Measurements from ENCODE around the gene PRTG. TPM values are rescaled to one million over a fixed set of nuclear protein-coding genes. Genes with fewer than 3 reads are reported as not detected.

The PRTG gene
- total RNA-seq, 1 experiment from 2014 or later = 3.6 TPM

DNA sequence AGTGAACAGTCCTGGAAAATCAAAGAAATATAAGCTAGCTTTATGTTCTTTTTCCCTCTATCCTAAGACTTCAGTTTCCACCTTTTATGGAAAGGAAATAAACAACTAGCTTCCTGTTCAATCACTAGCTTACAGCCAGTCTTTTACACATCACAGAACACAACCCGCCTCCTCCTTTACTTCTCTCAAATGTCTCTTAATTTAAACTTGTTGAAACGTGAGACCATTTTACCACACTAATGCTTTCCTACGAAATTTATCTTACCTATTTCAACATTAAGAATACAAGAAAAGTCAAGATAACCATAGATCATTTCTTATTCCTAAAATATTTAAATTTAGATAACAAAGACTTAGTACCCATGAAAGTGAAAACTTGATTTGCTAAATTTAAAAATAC, 6.2 kb downstream of the PRTG start:
- TF ChIP-seq ZNF416 (CRISPR knock-in tag; IDR thresholded peaks at IDR 0.05) (no peak), SP1 (CRISPR knock-in tag; conservative IDR thresholded peaks at IDR 0.05) (no peak), NFATC4 (CRISPR knock-in tag; IDR thresholded peaks at IDR 0.05) (no peak), ATF1 (CRISPR knock-in tag; IDR thresholded peaks at IDR 0.05) (no peak), ZMAT4 (CRISPR knock-in tag; IDR thresholded peaks at IDR 0.05) (no peak), CDX4 (CRISPR knock-in tag; IDR thresholded peaks at IDR 0.05; ENCODE audit: borderline replicate concordance) (no peak), ETV6 (CRISPR knock-in tag; IDR thresholded peaks at IDR 0.05) (no peak), PREB (CRISPR knock-in tag; IDR thresholded peaks at IDR 0.05; ENCODE audit: borderline replicate concordance) (no peak), TCF7 (CRISPR knock-in tag; IDR thresholded peaks at IDR 0.05; ENCODE audit: low read depth) (no peak), FOXJ3 (CRISPR knock-in tag; IDR thresholded peaks at IDR 0.05; ENCODE audit: borderline replicate concordance) (no peak), SMAD3 (CRISPR knock-in tag; IDR thresholded peaks at IDR 0.05; ENCODE audit: borderline replicate concordance) (no peak), FOXK1 (CRISPR knock-in tag; IDR thresholded peaks at IDR 0.05) (no peak), OVOL2 (CRISPR knock-in tag; IDR thresholded peaks at IDR 0.05; ENCODE audit: borderline replicate concordance) (no peak), ESRRA (CRISPR knock-in tag; IDR thresholded peaks at IDR 0.05; ENCODE audit: borderline replicate concordance) (no peak), AR (CRISPR knock-in tag; IDR thresholded peaks at IDR 0.05) (no peak), JUN (CRISPR knock-in tag; IDR thresholded peaks at IDR 0.05) (no peak), NR3C1 (CRISPR knock-in tag; conservative IDR thresholded peaks at IDR 0.05; ENCODE audit: low read depth) (no peak)
- TF ChIP-seq, protein P1, sequence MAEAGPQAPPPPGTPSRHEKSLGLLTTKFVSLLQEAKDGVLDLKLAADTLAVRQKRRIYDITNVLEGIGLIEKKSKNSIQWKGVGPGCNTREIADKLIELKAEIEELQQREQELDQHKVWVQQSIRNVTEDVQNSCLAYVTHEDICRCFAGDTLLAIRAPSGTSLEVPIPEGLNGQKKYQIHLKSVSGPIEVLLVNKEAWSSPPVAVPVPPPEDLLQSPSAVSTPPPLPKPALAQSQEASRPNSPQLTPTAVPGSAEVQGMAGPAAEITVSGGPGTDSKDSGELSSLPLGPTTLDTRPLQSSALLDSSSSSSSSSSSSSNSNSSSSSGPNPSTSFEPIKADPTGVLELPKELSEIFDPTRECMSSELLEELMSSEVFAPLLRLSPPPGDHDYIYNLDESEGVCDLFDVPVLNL (CRISPR knock-in tag; IDR thresholded peaks at IDR 0.05; ENCODE audit: borderline replicate concordance, low read depth) = no peak
- TF ChIP-seq, protein P2, sequence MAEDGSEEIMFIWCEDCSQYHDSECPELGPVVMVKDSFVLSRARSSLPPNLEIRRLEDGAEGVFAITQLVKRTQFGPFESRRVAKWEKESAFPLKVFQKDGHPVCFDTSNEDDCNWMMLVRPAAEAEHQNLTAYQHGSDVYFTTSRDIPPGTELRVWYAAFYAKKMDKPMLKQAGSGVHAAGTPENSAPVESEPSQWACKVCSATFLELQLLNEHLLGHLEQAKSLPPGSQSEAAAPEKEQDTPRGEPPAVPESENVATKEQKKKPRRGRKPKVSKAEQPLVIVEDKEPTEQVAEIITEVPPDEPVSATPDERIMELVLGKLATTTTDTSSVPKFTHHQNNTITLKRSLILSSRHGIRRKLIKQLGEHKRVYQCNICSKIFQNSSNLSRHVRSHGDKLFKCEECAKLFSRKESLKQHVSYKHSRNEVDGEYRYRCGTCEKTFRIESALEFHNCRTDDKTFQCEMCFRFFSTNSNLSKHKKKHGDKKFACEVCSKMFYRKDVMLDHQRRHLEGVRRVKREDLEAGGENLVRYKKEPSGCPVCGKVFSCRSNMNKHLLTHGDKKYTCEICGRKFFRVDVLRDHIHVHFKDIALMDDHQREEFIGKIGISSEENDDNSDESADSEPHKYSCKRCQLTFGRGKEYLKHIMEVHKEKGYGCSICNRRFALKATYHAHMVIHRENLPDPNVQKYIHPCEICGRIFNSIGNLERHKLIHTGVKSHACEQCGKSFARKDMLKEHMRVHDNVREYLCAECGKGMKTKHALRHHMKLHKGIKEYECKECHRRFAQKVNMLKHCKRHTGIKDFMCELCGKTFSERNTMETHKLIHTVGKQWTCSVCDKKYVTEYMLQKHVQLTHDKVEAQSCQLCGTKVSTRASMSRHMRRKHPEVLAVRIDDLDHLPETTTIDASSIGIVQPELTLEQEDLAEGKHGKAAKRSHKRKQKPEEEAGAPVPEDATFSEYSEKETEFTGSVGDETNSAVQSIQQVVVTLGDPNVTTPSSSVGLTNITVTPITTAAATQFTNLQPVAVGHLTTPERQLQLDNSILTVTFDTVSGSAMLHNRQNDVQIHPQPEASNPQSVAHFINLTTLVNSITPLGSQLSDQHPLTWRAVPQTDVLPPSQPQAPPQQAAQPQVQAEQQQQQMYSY (CRISPR knock-in tag; IDR thresholded peaks at IDR 0.05) = no peak
- TF ChIP-seq, protein P3, sequence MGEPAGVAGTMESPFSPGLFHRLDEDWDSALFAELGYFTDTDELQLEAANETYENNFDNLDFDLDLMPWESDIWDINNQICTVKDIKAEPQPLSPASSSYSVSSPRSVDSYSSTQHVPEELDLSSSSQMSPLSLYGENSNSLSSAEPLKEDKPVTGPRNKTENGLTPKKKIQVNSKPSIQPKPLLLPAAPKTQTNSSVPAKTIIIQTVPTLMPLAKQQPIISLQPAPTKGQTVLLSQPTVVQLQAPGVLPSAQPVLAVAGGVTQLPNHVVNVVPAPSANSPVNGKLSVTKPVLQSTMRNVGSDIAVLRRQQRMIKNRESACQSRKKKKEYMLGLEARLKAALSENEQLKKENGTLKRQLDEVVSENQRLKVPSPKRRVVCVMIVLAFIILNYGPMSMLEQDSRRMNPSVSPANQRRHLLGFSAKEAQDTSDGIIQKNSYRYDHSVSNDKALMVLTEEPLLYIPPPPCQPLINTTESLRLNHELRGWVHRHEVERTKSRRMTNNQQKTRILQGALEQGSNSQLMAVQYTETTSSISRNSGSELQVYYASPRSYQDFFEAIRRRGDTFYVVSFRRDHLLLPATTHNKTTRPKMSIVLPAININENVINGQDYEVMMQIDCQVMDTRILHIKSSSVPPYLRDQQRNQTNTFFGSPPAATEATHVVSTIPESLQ (CRISPR knock-in tag; IDR thresholded peaks at IDR 0.05) = no peak
- DNase-seq (ENCODE audit: low spot score) (no peak), ATAC-seq (no peak)
- no peak overlapping the region for H3K4me3 Mint-ChIP-seq
- no peaks in the 10 kb centered on the region for H3K36me3 Mint-ChIP-seq
- ChIA-PET POLR2A (no interaction called here), CTCF (interaction anchor here (1.1 kb wide), 1 partner anchor 38 kb away, joined by 6 read pairs; no protein-coding TSS in a partner anchor)
- H3K4me1 Mint-ChIP-seq = peaks cover 7% of the 10 kb centered on the region
- no peaks in the 10 kb centered on the region for H3K9me3 Mint-ChIP-seq
- no peak overlapping the region for H3K27ac Mint-ChIP-seq
- peaks cover 61% of the 10 kb centered on the region for H3K27me3 Mint-ChIP-seq (ENCODE audit: low read depth)

All from WTC11 (cell line).